Stimulated activated CD4-positive, alpha-beta T cell treated with anti-CD3 and anti-CD28 coated beads, Interleukin-2, amount 100 ng/mL, for 24 hours (primary cell): ENCODE measurements around the gene PILRB.
"Not testable (repeated sequence)": the region's sequence is repeated elsewhere in the genome, so short reads cannot be mapped to it uniquely, and the experiment has no call there.

ENCODE experiments used
- DNase-seq, 2 donors: peaks; one replicate each; pipeline ENCODE4 v3.0.0-alpha.2; 2020

The PILRB gene

DNA sequence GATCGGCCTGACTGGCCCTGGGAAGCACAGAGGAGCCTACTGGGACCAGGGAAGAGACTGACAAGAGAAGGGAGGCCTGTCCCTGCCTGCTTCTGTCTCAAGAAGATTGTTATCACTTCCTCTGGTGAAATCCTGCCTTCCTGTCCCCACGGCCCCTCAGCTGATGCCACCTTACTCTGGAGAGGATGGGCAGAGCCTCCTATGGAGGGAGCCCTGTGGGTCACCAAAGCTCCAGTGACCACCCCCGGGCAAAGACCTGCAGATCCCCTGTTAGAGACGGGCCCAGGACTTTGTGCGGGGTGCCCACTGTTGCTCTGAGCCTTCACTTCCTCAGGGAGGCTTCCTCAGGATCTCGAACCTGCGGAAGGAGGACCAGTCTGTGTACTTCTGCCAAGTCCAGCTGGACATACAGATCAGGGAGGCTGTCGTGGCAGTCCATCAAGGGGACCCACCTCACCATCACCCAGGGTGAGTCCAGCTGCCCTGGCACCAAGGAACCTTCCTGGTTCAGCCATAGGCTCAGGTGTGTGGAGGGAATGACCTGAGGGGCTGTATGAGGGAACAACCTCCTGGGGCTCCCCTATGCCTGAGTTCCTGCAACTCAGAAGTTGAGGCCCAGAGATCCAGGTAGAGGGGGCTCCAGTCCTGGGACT is 1.4 kb upstream of the PILRB start:
- no peak for DNase-seq

DNA sequence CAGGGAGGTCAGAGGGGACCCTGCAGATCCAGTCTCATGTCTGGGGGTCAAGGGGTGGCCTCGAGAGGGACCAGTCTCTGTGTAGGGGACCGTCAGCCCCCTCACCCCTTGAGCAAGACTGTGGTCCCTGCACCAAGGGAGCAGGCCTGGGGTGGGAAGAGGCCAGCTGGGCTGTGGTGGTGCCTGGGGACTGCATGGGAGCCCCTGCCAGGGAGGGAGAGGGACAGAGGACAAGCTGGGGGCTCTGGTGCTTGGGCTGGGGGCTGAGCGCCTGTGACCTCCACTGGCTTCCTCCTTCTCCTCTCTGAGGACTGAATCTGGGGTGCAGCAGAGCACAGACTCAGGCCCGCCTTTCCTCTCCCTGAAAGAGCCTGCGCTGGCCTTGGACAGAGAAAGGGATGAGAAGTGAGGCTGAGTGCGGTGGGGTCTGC is 771 bp upstream of the PILRB start:
- DNase-seq, result no peak

DNA sequence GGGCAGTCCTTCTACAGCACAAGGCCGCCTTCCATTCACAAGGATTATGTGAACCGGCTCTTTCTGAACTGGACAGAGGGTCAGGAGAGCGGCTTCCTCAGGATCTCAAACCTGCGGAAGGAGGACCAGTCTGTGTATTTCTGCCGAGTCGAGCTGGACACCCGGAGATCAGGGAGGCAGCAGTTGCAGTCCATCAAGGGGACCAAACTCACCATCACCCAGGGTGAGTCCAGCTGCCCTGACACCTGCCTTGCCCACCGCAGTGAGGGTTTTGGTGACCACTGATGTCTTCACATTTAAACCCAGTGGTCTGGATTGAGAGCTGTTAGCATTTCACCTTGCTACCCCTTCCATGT is 918 bp downstream of the PILRB start:
- DNase-seq, result no peak

DNA sequence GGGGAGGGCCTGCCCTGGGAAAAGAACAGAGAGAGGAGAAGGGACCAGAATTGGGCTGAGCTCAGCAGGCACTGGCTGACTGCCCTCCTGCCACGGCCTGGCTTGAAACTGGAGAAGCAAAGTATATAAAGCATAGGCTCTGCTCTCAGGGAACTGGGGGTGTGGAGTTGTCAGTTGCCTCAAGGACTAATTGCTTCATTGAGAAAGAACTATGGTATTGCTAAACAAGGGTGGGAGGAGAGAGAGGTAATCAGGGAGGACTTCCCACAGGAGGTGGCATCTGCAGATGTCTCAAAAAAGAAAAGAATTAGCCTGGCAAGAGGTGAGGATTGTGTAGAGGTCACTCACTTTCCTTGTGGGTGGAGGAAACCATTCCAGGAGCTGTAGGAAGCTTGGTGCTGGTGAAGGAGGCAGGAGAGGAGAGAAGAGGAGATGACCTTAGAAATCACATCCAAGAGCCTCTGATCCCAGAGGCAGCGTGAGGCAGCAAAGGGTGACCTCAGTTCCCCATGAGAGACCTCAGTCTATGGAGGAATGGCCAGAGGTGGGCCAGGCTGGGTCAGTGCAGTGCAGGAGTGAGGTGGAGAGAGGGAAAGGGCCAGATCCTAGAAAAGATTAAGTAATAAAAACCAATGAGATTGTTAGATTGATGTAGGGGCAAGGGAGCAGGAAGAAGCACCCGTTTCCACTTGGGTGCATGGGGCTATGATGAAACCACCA is 2.4 kb downstream of the PILRB start:
- no peak for DNase-seq

DNA sequence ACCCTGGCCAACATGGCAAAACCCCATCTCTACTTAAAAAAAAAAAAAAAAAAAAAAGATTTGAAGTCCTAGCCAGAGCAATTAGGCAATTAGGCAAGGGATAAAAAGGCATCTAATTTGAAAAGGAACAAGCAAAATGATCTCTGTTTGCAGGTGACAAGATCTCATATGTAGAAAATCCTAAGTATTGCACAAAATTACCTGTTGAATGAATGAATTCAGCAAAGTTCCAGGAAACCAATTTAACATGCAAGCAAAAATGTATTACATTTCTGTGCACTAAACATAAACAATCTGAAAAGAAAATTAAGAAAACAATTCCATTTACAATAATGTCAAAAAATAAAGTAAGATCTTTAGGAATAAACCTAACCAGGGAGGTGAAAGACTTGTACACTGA is 5.2 kb downstream of the PILRB start:
- no peak for DNase-seq

DNA sequence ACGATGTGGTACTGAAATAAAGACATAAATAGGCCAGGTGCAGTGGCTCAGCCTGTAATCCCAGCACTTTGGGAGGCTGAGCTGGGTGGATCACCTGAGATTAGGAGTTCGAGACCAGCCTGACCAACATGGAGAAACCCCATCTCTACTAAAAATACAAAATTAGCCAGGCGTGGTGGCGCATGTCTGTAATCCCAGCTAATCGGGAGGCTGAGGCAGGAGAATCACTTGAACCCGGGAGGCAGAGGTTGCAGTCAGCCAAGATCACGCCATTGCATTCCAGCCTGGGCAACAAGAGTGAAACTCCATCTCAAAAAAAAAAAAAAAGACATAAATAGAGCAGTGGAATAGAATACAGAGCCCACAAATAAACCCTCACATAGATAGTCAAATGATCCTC is 5.9 kb downstream of the PILRB start:
- DNase-seq, result not testable (repeated sequence)

DNA sequence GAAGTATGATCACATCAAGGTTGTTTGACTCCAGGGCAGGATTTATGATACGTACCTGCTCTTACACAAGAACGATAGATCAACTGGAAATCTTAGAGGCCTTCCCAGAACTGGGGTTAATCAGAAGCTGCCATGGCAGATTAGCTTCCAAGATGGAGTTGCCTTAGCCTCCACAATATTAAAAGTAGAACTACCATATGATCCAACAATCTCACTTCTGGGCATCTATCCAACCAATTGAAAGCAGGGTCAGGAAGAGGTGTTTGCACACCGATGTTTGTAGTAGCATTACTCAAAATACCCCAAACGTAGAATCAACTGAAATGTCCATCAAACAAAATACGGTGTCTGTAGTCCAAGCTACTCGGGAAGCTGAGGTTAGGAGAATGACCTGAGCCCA is 6.6 kb downstream of the PILRB start:
- DNase-seq, result no peak

DNA sequence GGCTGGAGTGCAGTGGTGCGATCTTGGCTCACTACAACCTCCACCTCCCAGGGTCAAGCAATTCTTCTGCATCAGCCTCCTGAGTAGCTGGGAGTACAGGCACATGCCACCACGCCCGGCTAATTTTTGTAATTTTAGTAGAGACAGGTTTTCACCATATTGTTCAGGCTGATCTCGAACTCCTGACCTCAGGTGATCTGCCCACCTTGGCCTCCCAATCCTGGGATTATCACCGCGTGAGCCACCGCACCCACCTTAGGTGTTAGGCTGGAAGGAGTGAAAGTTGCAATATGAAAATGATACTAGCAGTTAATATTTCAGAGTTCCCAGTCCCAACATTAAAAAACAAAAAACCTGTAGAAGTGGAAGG is 8.1 kb downstream of the PILRB start:
- not testable (repeated sequence) for DNase-seq

DNA sequence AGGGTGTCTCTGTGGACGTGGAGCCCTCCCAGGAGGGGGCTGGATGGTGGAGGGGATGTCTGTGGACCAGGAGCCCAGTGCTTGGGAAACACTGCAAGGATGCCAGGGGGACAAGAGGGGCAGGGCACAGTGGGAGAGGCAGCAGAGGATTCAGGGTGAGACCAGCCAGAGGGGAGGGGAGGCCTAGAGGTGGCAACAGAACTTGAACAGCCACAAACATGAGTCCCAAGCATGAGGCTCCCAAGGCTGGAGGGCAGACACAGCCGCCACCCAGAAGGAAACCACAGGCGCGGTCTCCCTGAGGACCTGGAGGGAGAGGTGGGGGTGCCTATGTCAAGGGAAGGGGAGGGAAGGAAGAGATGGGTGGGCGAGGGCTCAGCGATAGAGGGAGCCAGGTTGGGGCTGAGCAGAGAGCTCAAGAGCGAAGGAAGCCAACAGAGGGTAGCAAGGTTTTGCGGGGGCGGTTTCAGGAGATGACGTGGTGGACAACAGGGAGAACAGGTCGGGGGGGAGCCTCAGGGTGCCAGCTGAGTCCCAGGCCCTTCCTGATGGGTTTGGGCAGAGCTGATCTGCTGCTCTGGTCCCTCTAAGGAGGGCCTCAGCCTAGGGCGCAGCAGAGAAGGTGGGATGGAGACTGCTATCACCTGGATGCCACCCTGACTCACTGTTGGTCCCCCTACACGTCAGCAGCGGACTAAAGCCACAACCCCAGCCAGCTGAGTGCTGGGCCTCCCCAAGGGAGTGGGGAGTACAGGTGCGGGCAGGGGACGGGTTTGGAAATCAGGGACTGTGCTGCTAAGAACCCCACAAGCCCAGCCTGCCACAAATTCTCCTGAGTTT is 8.7 kb downstream of the PILRB start:
- DNase-seq, result peak in 1 of 2 donors; percentile 46

DNA sequence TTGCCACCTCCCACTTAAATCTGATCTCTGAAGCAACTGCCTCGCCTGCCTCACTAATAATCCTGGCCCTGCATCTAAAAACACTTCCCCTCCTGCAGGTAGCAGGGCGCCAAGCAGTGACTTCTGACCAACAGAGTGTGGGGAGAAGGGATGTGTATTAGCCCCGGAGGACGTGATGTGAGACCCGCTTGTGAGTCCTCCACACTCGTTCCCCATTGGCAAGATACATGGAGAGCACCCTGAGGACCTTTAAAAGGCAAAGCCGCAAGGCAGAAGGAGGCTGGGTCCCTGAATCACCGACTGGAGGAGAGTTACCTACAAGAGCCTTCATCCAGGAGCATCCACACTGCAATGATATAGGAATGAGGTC is 9.3 kb downstream of the PILRB start:
- no peak for DNase-seq

DNA sequence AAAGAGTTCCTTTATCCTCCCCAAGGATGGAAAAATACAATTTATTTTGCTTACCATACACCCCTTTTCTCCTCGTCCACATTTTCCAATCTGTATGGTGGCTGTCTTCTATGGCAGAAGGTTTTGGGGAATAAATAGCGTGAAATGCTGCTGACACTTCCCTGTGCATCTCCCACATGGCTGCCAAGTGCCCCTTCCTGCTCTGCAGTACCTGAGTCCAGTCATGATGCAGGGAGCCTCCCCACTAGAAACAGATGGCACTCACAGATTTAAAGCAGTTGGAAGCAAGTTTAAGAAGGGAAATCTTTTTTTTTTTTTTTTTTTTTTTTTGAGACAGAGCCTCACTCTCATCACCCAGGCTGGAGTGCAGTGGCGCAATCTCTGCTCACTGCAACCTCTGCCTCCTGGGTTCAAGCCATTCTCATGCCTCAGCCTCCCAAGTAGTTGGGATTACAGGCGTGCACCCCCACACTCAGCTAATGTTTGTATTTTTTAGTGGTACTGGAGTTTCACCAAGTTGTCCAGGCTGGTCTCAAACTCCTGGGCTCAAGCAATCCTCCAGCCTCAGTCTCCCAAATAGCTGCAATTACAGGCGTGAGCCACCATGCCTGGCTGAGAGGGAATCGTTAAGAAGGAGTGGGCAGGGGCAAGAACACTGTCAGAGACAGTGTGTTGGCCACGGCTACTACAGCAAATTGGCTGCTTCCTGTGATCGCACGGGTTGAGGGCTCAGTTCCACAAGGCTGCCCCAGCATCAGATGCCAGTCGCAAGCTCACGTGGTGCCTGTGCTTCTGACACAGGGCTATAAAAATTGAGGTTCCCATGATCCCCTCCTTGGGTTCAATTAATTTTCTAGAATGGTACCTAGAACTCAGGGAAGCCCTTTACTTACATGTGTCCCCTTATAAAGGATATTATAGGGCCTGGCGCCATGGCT is 10.0 kb downstream of the PILRB start:
- DNase-seq, result no peak

DNA sequence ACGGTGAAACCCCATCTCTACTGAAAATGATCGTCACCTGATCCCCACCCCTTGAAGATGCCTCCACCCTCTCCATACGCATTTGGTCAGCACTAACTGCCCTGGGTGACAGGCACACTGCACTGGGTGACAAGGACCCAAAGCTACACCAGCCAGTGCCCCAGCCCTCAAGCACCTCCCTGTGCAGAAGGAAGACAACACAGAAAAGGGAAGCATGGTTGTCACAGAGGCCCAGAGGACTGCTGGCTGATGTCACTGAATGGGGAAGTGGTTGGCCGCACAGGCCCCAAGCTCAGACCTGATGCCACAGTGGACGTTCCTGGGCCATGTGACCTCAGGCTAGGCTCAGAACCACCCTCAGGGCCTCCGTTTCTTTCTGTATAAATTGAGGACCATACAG is 11.2 kb downstream of the PILRB start:
- no peak for DNase-seq

DNA sequence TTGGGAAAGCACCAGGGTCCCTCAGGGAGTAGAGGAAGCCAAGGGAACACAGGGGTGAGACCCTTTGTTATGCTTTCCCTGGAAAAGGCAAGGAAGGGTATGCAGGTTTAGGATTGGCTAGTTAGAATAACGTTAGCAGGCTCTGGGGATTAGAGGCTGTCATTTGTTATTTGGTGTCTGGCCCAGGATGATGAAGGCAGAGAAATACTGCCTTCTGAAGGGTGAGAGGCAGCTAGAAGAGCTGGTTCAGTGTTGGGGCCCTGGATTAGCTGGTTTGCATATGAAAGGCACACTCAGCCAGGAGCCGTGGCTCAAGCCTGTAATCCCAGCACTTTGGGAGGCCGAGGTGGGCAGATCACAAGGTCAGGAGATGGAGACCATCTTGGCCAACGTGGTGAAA is 12.4 kb downstream of the PILRB start:
- no peak for DNase-seq

DNA sequence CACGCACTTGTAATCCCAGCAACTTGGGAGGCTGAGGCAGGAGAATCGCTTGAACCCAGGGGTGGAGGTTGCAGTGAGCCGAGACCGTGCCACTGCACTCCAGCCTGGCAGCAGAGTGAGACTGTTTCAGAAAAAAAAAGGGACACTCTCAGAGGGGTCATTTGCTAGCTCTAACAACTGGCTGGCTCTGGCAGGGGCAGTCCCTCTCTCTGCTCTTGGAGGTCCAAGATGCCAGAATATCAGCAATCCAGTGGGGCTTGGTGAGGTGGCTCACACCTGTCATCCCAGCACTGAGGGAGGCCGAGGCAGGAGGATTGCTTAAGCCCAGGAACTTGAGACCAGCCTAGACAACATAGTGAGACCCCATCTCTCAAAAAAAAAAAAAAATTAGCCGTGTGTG is 12.8 kb downstream of the PILRB start:
- no peak for DNase-seq

DNA sequence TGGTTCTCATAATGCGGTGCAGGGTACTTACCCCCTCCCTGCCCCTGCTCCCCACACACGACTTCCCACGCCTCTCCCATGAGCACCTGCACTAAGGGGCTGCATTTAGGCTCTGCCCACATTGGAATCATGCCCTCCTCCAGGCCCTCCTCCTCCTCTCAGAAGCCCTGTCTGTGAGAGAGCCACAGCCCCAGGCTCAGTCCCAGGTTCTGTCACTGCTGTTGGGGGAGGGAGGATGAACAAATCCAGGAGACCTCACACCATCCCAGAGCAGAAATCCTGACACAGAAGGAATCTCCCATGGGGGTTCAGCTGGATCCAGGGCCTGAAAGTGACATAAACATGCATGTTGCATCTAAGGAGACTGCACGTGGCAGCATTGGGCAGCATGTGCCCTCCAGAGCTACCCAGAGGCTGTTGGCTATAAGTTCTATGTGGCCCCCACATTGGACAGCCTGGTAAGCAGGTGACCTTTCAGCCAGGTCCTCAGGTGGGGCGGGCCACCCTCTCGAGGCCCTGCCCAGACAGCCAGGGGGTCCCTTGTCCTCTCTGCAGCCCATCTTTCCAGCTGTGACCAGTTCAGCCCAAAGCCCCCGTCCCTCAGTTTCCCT is 13.7 kb downstream of the PILRB start:
- DNase-seq, result no peak

DNA sequence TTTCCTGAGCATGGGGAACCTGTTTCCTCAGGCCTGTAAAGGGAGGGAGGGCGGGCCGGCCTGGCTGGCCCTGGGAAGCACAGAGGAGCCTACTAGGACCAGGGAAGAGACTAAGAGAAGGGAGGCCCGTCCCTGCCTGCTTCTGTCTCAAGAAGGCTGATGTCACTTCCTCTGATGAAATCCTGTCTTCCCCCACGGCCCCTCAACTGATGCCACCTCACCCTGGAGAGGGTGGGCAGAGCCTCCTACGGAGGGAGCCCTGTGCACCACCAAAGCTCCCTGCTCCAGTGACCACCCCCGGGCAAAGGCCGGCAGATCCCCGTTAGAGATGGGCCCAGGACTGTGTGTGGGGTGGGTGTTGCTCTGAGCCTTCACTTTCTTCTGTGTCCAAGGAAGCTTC is 14.3 kb downstream of the PILRB start:
- no peak for DNase-seq

DNA sequence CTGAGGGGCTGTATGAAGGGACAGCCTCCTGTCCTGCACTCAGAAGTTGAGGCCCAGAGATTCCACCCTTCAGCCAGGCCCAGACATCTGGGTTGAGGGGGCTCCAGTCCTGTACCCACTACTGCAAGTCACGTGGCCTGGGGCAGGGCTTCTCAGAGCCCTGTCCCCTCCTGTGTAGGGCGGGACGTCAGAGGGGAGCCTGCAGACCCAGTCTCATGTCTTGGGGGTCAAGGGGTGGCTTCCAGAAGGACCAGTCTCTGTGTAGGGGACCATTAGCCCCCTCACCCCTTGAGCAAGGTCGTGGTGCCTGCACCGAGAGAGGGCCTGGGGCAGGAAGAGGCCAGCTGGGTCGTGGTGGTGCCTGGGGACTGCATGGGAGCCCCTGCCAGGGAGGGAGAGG is 14.8 kb downstream of the PILRB start:
- no peak for DNase-seq

DNA sequence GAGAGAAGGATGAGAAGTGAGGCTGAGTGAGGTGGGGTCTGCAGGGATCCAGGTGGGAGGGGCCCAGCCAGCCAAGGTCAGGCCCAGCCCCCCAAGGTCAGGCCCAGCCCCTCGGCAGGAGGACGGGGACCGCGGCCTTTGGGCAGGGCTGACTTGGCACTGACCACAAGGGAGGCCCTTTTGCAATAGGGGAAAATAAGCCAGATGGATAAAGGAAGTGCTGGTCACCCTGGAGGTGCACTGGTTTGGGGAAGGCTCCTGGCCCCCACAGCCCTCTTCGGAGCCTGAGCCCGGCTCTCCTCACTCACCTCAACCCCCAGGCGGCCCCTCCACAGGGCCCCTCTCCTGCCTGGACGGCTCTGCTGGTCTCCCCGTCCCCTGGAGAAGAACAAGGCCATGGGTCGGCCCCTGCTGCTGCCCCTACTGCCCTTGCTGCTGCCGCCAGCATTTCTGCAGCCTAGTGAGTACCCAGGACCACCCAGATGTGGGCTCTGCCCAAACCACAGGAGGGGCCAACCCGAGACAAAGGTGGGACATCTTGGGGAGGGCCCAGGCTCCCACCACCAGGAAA is 15.4 kb downstream of the PILRB start, which contains the start of gene PILRA:
Gene PILRA, plus strand, starts transcription at position 227 of the 571 bp plus-strand sequence. Its CDS starts 170 bp downstream, at position 397.
- DNase-seq, result no peak

DNA sequence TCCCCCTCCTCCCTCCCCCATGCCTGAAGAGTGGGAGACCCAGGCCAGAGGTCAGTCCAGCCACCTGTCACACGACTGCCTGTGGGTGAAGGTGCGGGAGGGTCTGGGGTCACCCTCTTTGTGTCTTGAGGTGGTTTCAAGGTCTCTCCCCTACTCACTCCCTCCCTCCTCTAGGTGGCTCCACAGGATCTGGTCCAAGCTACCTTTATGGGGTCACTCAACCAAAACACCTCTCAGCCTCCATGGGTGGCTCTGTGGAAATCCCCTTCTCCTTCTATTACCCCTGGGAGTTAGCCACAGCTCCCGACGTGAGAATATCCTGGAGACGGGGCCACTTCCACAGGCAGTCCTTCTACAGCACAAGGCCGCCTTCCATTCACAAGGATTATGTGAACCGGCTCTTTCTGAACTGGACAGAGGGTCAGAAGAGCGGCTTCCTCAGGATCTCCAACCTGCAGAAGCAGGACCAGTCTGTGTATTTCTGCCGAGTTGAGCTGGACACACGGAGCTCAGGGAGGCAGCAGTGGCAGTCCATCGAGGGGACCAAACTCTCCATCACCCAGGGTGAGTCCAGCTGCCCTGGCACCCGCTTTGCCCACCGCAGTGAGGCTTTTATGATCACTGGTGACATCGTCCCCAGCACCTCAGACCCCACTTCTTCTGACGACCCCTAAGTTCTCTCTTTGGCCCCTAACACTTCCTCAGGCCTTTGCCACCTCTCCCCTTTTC is 16.1 kb downstream of the PILRB start:
- DNase-seq, result not testable (repeated sequence)

DNA sequence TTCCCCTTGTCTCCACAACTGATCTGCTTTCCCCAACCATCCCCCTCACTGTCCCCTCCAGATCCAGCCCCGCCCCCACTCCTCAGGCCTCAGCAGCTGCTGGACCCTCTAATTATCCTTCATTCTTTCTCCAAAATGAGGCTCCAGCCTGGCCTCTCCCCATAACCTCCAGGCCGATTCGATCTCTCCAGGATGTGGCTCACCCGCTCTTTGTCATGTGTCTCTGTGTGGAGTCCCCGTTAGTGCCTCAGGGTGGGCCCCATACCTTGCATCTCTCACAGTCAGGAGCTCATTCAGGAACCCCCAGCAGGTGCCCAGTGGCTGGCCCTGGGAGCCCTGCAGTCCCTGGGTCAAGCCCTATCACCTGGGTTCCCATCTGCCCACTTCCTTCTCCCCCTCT is 16.7 kb downstream of the PILRB start:
- DNase-seq, result no peak

DNA sequence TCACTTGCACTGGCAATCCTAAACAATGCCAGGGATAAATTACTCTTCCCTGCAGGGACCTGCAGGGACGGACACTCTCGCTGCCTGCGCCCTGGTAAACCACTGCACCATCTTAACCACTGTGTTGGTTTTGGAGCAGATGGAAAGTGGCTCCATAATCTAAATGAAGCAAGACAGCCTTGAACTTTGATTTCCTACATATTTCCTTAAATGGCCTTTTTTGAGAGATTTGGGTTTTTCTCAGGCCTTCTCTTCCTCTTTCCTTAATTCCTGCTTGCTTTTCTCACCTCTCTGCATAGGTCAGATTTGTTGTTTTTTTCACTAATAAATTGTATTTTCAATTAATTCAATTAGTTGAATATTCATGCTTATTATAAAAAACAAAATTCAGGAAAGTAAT is 18.1 kb downstream of the PILRB start:
- no peak for DNase-seq
